Uterus (tissue), 2 donors: ENCODE measurements around the gene TBX20.

Source experiments
- POLR2A ChIP-seq, 2 donors: fragments of 450-650 bp; IDR thresholded peaks; one replicate each; pipeline ENCODE4 v1.6.1; 2016; ENCODE audit warnings: antibody characterized with exemption in 2 of 2, mild to moderate bottlenecking in 1 of 2, moderate library complexity in 1 of 2
- TF ChIP-seq, protein P1 (sequence below), 4 experiments: fragments of 200-600 bp in 2 of 4; fragments of 450-650 bp in 2 of 4; sonication (generic) in 2 of 4; IDR thresholded peaks; one replicate each; pipeline ENCODE4 v1.5.1; 2016 to 2019; ENCODE audit warnings: antibody characterized with exemption in 4 of 4, mild to moderate bottlenecking in 2 of 4, moderate library complexity in 1 of 4

DNA sequence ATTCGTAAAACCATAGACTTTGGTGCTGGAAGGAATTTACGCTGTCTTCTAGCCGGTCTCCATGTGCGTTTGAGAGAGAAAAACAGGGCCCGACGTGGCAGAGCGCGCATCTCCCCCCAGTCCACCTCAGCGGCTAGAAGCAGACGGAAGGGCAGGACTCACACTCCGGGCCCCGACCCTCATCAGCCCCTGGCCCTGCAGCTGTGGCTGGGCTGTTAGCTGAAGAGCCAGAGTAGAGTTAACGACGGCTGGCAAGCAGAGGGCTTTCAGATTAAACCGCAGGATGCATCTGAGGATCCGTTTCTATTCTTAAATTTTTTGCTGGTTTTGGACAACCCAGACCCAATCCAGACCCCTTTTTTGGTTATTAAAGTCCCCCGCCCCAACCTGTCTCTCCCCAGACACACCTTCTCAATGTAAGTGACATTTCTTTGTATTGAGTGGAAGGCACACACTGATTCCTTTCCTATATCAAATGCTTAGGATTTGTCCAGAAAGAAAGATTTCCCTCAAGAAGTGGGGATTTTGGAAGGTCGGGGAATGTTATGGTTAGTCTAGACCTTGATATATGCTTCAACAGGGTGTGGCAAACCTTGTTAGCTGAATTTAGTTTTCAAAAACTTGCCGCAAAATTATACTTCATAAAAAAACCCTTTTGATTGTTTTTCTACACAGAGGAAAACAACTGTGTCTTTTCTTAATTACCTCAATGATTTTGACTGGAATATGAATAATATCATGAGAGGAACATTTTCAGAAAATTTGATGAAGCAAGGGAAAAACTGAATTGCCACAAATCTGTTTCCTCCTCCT is 1.7 kb upstream of the TBX20 start:
- TF ChIP-seq, protein P1, sequence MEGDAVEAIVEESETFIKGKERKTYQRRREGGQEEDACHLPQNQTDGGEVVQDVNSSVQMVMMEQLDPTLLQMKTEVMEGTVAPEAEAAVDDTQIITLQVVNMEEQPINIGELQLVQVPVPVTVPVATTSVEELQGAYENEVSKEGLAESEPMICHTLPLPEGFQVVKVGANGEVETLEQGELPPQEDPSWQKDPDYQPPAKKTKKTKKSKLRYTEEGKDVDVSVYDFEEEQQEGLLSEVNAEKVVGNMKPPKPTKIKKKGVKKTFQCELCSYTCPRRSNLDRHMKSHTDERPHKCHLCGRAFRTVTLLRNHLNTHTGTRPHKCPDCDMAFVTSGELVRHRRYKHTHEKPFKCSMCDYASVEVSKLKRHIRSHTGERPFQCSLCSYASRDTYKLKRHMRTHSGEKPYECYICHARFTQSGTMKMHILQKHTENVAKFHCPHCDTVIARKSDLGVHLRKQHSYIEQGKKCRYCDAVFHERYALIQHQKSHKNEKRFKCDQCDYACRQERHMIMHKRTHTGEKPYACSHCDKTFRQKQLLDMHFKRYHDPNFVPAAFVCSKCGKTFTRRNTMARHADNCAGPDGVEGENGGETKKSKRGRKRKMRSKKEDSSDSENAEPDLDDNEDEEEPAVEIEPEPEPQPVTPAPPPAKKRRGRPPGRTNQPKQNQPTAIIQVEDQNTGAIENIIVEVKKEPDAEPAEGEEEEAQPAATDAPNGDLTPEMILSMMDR (IDR thresholded peaks at IDR 0.05) = no peak
- no peak for TF ChIP-seq POLR2A (IDR thresholded peaks at IDR 0.05)
